Measurements from ENCODE around the gene CTSL. TPM values are rescaled to one million over a fixed set of nuclear protein-coding genes. Genes with fewer than 3 reads are reported as not detected.

Gene CTSL
- total and polyA plus RNA-seq, 11 donors = 86.6 to 382 (median 130) TPM

- 74 to 90% (median 83%) methylated on average over 1 of the region's 1 CpG for WGBS, 4 donors
- Histone ChIP-seq H3K4me1 (no peaks in the 10 kb centered on the region), H3K9me3 (peaks cover 0 to 16% (median 2%) of the 10 kb centered on the region in 12 donors), H3K4me3 (no peak overlapping the region), H3K27me3 (no peaks in the 10 kb centered on the region), H3K27ac (no peak overlapping the region), H3K36me3 (peaks cover 0 to 3% (median 0%) of the 10 kb centered on the region in 9 donors)
- no peak for TF ChIP-seq POLR2A (IDR thresholded peaks at IDR 0.05)
- no peak for TF ChIP-seq CTCF (IDR thresholded peaks at IDR 0.05)
- no peak for ATAC-seq
- intact Hi-C loops (cut with DNase I) = no loop called here
- no peak for DNase-seq
Observed at GRCh38 chr9:87695523-87695922, 30.4 kb upstream of the CTSL start.

- DNase-seq (no peak), ATAC-seq (no peak)
- H3K36me3 ChIP-seq = peaks cover 0 to 3% (median 0%) of the 10 kb centered on the region in 9 donors
- no peaks in the 10 kb centered on the region for H3K4me1 ChIP-seq
- no peak overlapping the region for H3K27ac ChIP-seq
- no peak for TF ChIP-seq POLR2A (IDR thresholded peaks at IDR 0.05)
- TF ChIP-seq CTCF (IDR thresholded peaks at IDR 0.05) = no peak
- 85 to 89% (median 88%) methylated on average over 7 of the region's 7 CpGs for WGBS, 4 donors
- no peak overlapping the region for H3K4me3 ChIP-seq
- intact Hi-C loops (cut with DNase I) = no loop called here
- H3K9me3 ChIP-seq = peaks cover 0 to 16% (median 2%) of the 10 kb centered on the region in 12 donors
- H3K27me3 ChIP-seq = no peaks in the 10 kb centered on the region
Observed at GRCh38 chr9:87696641-87697040, 29.3 kb upstream of the CTSL start.

DNA sequence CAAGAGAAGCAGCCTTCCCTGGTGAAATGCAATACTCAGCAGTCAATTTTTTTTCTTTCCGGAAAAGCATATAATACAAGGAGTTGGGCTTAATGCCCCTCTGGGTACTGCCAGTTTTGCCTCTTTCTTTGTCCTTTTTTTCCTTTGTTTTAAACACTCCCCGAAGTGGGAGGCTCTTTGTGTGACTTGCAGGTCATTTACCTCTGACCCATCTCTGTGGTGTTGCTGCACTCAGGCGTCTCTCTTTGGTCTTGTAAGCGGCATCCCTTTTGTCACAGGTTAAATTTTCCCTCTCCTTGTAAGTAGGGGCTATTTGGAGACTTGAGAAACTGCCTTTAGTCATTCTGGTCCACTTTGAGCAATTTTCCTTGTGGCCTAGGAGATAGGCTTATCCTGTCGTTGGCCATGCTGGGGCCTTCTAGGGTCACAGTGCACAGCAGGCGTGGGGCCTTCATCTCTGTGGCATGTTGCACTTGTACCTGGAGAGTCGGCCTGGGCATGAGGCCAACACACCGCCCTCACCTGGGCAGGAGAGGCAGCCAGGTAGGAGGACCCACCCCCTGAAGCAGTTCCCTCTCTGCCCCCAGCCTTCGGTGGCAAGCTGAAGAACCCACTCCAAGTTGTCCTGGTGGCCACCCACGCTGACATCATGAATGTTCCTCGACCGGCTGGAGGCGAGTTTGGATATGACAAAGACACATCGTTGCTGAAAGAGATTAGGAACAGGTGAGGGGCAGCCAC is 27.7 kb upstream of the CTSL start:
- ATAC-seq = no peak
- Histone ChIP-seq H3K27ac (no peak overlapping the region), H3K9me3 (peaks cover 0 to 8% (median 0%) of the 10 kb centered on the region in 12 donors), H3K27me3 (no peaks in the 10 kb centered on the region), H3K4me3 (no peak overlapping the region), H3K36me3 (peaks cover 0 to 6% (median 0%) of the 10 kb centered on the region in 9 donors), H3K4me1 (no peaks in the 10 kb centered on the region)
- TF ChIP-seq CTCF (IDR thresholded peaks at IDR 0.05) (no peak), POLR2A (IDR thresholded peaks at IDR 0.05) (no peak)
- 92 to 94% (median 93%) methylated on average over 13 to 14 of the region's 14 CpGs for WGBS, 4 donors
- intact Hi-C loops (cut with DNase I) = no loop called here
- no peak for DNase-seq

DNA sequence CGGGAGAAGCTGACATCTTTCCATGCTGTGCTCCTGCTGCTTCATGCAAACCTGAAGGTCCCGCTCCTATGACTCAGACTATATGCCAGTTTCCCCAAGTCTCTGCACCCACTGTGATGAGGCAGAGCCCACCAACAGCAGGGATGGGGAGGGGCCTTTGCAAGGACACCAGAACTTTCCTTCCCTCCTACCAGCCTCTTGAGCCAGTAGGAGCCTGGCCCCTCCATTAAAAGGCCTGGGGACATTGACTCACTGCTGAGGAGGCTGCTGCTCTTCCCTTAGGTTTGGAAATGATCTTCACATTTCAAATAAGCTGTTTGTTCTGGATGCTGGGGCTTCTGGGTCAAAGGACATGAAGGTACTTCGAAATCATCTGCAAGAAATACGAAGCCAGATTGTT is 26.1 kb upstream of the CTSL start:
- no peaks in the 10 kb centered on the region for H3K9me3 ChIP-seq
- DNase-seq (no peak), ATAC-seq (no peak)
- H3K4me3 ChIP-seq = no peak overlapping the region
- H3K27me3 ChIP-seq = no peaks in the 10 kb centered on the region
- 88 to 91% (median 89%) methylated on average over 4 of the region's 4 CpGs for WGBS, 4 donors
- H3K36me3 ChIP-seq = peaks cover 0 to 10% (median 0%) of the 10 kb centered on the region in 9 donors
- H3K27ac ChIP-seq = no peak overlapping the region
- intact Hi-C loops (cut with DNase I) = loop anchor here in 1 of 10 donors (10.0 kb wide), 1 partner anchor 55 kb away; no protein-coding TSS in a partner anchor
- H3K4me1 ChIP-seq = no peaks in the 10 kb centered on the region
- TF ChIP-seq CTCF (IDR thresholded peaks at IDR 0.05) (no peak), POLR2A (IDR thresholded peaks at IDR 0.05) (no peak)

Data from heart left ventricle (tissue), 16 donors.